DND-41 (cell line): ENCODE data around the gene GHRL.

ENCODE experiments used
- CTCF ChIP-seq: IDR thresholded peaks from 2 replicates; pipeline ENCODE4 v1.5.1; 2012; ENCODE audit warnings: borderline replicate concordance, low read length, moderate library complexity, mild to moderate bottlenecking; ENCODE audit not compliant: poor library complexity, severe bottlenecking; ENCODE audit errors: extremely low read depth
- EZH2 ChIP-seq: IDR thresholded peaks from 3 replicates; pipeline ENCODE4 v1.6.1; 2012; ENCODE audit warnings: borderline replicate concordance, low read depth, mild to moderate bottlenecking, moderate library complexity, low read length, inconsistent platforms; ENCODE audit not compliant: severe bottlenecking

DNA sequence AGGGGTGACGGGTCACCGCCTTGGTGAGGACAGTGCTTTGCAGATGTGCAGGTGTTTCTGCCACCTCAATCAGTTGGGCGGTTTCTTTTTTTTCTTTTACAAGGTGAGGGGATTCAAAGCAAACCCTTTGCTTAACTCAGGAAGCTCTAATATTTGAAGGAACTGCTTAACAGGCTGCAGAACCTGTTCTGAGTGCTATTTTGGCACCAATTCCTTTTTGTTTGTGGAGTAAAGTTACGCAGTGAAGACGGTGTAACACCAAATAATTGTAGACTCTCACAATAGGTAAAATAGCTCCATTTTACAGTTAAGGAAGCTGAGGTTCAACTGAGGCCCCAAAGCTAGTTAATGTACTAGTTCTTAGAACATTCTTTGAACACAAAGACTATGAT lies 6.6 kb downstream of the GHRL start:
- TF ChIP-seq CTCF, result no peak
- TF ChIP-seq EZH2, result no peak
